Transverse colon (tissue), 4 donors: Measurements from ENCODE around the gene EWSR1.

Experiments used
- CTCF ChIP-seq, 5 experiments: fragments of 200-600 bp in 3 of 5; fragments of 450-650 bp in 2 of 5; sonication (generic) in 3 of 5; IDR thresholded peaks; 1 replicate in 2 of 5; 2 replicates in 3 of 5; pipeline ENCODE4 v1.5.1; 2016 to 2017; ENCODE audit warnings: antibody characterized with exemption in 5 of 5, inconsistent platforms in 3 of 5, mild to moderate bottlenecking in 2 of 5, moderate library complexity in 1 of 5
- EP300 ChIP-seq: sonication (generic); formaldehyde crosslinking; IDR thresholded peaks from one replicate; pipeline ENCODE4 v1.6.1; 2017; ENCODE audit warnings: antibody characterized with exemption, low read depth
- POLR2A ChIP-seq: fragments of 450-650 bp; IDR thresholded peaks from one replicate; pipeline ENCODE4 v1.6.1; 2016; ENCODE audit warnings: antibody characterized with exemption, mild to moderate bottlenecking, moderate library complexity
- POLR2AphosphoS5 ChIP-seq, 3 donors: sonication (generic); formaldehyde crosslinking; IDR thresholded peaks; one replicate each; pipeline ENCODE4 v1.6.1; 2016; ENCODE audit warnings: antibody characterized with exemption in 3 of 3

GRCh38 chr22:29340566-29340965 is 72.5 kb downstream of the EWSR1 start:
- TF ChIP-seq CTCF (IDR thresholded peaks at IDR 0.05): no peak
- no peak for TF ChIP-seq POLR2AphosphoS5 (IDR thresholded peaks at IDR 0.05)
- no peak for TF ChIP-seq EP300
- no peak for TF ChIP-seq POLR2A
